ENCODE data around the gene COL3A1.

COL3A1 gene

GRCh38 chr2:188978291-188979081, 4.3 kb downstream of the COL3A1 start:
- DNase-seq (ENCODE audit: low spot score): peak; percentile 40
- in situ Hi-C loops (cut with MboI; ENCODE audit: low sequenced_read_pairs, unreplicated experiment): no loop called here
- TF ChIP-seq, protein P1, sequence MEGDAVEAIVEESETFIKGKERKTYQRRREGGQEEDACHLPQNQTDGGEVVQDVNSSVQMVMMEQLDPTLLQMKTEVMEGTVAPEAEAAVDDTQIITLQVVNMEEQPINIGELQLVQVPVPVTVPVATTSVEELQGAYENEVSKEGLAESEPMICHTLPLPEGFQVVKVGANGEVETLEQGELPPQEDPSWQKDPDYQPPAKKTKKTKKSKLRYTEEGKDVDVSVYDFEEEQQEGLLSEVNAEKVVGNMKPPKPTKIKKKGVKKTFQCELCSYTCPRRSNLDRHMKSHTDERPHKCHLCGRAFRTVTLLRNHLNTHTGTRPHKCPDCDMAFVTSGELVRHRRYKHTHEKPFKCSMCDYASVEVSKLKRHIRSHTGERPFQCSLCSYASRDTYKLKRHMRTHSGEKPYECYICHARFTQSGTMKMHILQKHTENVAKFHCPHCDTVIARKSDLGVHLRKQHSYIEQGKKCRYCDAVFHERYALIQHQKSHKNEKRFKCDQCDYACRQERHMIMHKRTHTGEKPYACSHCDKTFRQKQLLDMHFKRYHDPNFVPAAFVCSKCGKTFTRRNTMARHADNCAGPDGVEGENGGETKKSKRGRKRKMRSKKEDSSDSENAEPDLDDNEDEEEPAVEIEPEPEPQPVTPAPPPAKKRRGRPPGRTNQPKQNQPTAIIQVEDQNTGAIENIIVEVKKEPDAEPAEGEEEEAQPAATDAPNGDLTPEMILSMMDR (IDR thresholded peaks at IDR 0.05; ENCODE audit: borderline replicate concordance, control extremely low read depth, extremely low read depth, insufficient read depth, missing control alignments): peak; percentile 41

- TF ChIP-seq, protein P1 (IDR thresholded peaks at IDR 0.05; ENCODE audit: borderline replicate concordance, control extremely low read depth, extremely low read depth, insufficient read depth, missing control alignments): no peak
- DNase-seq (ENCODE audit: low spot score): no peak
- in situ Hi-C loops (cut with MboI; ENCODE audit: low sequenced_read_pairs, unreplicated experiment): no loop called here
Observed at GRCh38 chr2:188979187-188980114, 5.3 kb downstream of the COL3A1 start.

DNA sequence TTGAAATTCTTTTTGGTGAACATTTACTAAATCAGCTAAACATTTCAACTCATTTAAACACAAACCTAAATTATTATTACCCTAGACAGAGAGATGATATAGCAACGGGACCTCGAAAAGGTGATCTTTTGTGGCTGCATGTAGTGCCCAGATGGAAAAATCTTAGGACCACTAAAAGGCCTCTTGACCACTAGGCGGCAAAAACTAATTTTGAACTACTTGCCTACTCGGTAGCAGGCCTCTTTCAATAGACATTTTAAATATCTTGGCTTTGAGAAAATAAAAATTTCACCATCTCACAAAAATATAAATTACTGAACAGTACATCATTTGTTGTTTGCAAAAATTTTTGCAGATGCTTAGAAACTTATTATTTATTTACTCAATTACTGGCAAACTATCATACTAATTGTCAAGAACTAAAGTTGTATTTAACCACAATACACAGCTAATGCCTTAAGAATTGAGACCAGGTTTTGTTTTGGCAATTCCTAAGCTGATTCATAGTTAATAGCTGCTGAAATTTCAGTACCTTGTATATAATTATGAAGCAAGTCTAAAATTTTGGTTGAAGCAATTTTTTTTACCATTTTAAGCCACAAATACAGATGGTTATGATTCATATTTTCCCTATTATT, 9.4 kb downstream of the COL3A1 start:
- in situ Hi-C loops (cut with MboI; ENCODE audit: low sequenced_read_pairs, unreplicated experiment): no loop called here
- no peak for DNase-seq (ENCODE audit: low spot score)
- TF ChIP-seq, protein P1 (IDR thresholded peaks at IDR 0.05; ENCODE audit: borderline replicate concordance, control extremely low read depth, extremely low read depth, insufficient read depth, missing control alignments): peak; percentile 8

- no peak for DNase-seq (ENCODE audit: low spot score)
- in situ Hi-C loops (cut with MboI; ENCODE audit: low sequenced_read_pairs, unreplicated experiment): no loop called here
- TF ChIP-seq, protein P1 (IDR thresholded peaks at IDR 0.05; ENCODE audit: borderline replicate concordance, control extremely low read depth, extremely low read depth, insufficient read depth, missing control alignments): no peak
Observed at GRCh38 chr2:188984065-188984491, 9.9 kb downstream of the COL3A1 start.

DNA sequence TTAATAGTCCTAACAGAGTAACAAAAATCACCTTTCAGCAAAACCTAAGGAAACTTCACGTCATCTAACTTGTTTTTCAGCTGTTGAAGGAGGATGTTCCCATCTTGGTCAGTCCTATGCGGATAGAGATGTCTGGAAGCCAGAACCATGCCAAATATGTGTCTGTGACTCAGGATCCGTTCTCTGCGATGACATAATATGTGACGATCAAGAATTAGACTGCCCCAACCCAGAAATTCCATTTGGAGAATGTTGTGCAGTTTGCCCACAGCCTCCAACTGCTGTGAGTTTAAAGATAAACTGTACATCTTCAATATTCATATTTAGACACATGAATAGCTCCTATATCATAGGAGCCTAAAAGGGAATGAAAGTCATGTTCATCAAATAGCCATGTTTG, 10.5 kb downstream of the COL3A1 start:
- TF ChIP-seq, protein P1 (IDR thresholded peaks at IDR 0.05; ENCODE audit: borderline replicate concordance, control extremely low read depth, extremely low read depth, insufficient read depth, missing control alignments): no peak
- in situ Hi-C loops (cut with MboI; ENCODE audit: low sequenced_read_pairs, unreplicated experiment): no loop called here
- no peak for DNase-seq (ENCODE audit: low spot score)

GRCh38 chr2:188986839-188987238, 12.7 kb downstream of the COL3A1 start:
- DNase-seq (ENCODE audit: low spot score): no peak
- in situ Hi-C loops (cut with MboI; ENCODE audit: low sequenced_read_pairs, unreplicated experiment): no loop called here
- TF ChIP-seq, protein P1 (IDR thresholded peaks at IDR 0.05; ENCODE audit: borderline replicate concordance, control extremely low read depth, extremely low read depth, insufficient read depth, missing control alignments): no peak

Data from GM13976 (cell line).